Activated CD4-positive, alpha-beta T cell treated with anti-CD3 and anti-CD28 coated beads for 48 hours (primary cell): ENCODE measurements around the gene ROS1.

Source experiments
- DNase-seq: peaks from one replicate; pipeline ENCODE4 v3.0.0-alpha.2; 2020

The ROS1 gene

DNA sequence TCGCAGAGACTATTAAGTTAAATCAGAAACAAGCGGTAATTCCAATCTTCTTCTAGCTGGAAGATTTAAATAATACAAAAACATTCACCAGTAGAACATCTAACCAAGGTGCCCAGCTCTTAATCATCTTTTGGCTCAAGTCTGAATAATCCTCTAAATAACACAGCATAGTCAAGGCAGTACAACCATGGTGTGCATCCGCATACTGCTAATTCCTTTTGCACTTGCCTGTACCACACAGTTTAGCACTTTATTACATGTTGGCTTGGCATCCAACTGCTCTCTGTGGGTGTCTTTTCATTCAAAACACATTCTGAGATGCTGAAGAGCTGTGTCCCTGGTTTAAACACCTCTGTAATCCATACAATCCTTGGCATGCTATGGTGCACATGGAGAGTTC lies 118.1 kb downstream of the ROS1 start:
- DNase-seq, result no peak

- DNase-seq, result no peak
These were observed 119.4 kb downstream of the ROS1 start for GRCh38 chr6:117306227-117306790.

GRCh38 chr6:117304446-117304845 lies 121.3 kb downstream of the ROS1 start:
- no peak for DNase-seq

DNA sequence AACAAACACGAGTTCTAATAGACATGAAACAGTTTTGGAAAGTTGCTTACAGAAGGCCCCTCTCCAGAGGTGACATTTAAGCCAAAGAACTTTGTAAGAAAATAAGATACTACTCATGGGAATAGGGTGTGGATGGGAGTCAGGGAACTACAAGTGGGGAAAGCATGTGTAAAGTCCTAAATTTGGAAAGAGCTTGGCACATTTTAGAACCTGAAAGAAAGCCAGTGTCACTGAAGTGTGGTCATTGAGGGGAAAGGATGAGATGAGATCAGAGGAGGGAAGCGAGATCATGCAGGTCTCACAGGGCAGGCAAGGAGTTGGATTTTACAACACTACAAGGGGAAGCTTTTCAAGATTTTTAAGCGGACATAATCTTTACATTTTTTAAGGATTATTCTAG lies 122.4 kb downstream of the ROS1 start:
- no peak for DNase-seq

DNA sequence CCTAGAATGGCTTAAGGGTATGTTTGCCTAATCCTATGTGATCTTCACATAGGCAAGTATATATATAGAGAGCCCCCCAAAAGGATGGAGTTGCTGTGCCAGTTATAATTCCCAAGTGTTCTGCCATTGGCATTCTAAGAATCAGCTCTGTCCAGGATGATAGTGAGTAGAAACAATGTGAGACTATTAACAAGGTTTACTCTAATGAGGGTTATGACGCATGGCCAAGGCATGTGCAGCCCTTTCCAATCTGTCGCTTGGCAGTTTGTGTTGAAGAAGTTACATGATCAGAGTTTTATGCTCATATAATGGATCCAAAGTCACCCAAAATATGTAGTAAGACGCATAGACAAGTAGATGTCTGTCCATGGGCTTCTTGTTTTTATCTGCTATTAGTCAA lies 126.8 kb downstream of the ROS1 start:
- no peak for DNase-seq

GRCh38 chr6:117290173-117290846 lies 135.4 kb downstream of the ROS1 start:
- DNase-seq, result no peak

DNA sequence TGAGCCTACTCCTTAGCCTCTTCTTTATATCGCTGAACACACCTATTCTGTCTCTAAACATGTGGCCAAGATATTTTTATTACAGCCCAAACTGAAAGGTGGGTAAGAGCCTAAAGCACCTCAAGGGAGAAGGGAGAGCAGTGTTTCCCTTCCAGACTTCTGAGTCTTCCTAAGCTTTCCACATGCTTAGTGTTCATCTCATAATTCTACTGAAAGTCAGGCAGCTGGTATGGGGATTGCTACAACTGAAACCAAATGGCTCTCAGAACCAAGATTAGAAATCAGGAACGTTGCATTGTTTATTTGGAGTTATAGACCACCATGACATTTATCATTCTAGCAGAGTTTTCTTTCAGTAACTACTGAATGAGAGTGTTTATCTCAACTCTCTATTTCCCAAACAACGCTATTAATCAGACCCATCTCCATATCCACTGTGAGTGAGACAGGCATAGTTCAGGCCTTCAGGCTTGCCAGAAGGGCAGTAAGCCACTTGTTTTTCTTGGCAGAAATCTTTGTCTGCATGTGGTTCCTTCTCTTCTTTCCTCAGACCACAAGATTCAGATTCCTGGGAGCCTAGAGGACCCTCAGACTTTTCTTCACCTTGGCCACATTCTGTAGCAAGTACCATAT lies 137.5 kb downstream of the ROS1 start:
- DNase-seq, result no peak

- DNase-seq, result no peak
These were observed 144.8 kb downstream of the ROS1 start for GRCh38 chr6:117280922-117281321.

DNA sequence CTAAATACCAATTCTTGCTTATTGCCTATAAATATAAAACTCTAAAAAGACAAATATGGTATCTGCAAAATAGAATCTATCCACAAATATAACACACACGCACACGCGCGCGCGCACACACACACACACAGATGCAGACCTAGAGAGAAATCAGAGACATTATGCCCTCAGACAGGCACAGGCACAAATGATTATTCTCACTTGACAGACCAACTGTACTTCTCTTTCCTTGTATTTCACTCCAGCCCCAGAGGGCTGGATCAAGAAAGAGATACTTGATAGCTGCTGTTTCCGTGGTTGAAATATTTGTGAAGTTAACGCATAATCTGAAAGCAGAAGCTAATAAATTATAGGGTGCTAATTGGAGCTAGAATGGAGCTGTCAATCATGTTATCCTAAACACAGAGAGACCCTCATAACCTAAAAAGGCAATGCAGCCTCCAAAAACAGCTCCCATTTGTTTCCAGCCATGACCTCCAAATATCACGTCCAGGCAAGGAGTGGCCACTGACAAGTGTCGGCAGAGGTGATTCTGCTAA lies 148.9 kb downstream of the ROS1 start:
- no peak for DNase-seq

GRCh38 chr6:117275711-117276110 lies 150.0 kb downstream of the ROS1 start:
- DNase-seq, result no peak

GRCh38 chr6:117275205-117275604 lies 150.5 kb downstream of the ROS1 start:
- no peak for DNase-seq

DNA sequence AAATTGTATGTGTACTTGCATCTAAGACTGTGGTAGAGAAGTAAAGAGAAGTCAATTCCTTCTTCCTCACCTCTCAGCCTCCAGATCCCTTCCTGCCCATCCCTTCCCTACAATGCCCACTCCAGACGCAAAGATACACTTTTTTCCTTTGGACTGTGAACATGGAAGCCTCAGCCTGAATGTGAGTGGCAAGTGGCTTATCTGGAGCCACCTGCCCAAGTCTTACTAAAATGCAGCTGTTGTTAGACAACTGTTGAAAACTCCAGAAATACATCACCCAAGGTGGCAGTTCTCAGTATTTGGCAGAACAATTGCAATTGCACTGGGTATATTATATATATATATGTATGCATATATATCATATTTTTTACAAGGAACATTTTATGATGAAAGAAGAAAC lies 152.9 kb downstream of the ROS1 start:
- DNase-seq, result no peak

DNA sequence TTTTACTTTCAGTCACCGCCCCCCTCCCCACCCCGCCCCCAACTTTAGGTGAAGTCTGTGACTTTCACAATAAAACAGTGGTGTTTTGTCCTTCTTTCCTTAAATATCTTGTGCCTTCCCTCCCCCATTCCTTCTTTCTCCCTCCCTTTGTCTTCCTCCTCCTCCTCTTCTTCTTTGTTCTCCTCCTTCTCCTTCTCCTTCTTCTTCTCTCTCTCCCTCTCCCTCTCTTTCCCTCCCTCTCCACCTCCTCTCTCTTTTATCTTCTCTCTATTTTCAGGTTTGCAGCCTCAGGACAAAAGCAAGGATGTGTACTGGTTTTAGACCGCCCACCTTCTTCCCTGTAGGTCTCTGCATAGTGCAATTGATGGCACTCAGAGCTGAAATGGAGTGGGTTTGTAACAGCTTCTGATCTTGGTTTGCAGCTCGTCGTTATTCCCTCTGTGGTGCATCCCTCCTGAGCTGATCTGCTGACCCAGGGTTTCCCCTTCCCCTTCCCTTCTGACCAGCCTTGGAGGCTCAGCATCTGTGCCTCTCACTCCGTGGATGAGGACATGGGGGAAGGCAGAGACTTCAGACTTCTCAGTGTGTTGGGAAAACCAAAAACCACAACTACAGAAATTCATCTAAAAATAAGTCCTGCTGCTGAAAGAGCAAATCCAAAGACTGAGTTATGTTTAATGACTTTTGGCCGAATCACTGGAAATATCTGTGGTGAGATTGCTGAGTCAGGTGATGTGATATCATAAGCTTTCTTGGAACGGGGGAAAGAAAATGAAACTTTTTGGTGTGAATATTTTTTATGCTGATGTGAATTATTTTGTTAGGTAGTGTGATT lies 153.5 kb downstream of the ROS1 start:
- no peak for DNase-seq

DNA sequence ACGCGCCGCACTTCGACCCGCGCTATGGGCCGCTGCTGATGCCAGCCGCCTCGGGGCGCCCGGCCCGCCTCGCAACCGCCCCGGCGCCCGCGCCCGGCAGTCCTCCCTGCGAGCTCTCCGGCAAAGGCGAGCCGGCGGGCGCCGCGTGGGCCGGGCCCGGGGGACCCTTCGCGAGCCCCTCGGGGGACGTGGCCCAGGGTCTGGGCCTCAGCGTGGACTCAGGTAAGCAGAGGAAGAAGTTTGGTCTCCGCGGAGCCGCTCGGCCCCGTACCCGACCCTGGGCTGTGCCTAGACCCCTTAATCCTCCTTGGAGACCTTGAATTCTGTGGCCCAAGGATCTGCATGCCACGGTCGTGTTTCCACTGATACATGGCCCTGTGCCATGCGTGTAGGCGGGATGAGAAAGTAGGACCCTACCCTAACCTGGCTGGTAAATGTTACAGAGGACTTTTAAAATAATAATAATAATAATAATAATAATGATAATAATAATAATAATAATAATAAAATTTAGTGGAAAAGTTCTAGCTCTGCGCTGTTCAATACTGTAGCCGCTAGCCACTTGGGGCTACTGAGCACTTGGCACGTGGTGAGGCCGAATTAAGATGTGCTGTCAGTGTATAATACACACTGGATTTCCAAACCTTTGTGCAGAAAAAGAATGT lies 154.8 kb downstream of the ROS1 start:
- no peak for DNase-seq

DNA sequence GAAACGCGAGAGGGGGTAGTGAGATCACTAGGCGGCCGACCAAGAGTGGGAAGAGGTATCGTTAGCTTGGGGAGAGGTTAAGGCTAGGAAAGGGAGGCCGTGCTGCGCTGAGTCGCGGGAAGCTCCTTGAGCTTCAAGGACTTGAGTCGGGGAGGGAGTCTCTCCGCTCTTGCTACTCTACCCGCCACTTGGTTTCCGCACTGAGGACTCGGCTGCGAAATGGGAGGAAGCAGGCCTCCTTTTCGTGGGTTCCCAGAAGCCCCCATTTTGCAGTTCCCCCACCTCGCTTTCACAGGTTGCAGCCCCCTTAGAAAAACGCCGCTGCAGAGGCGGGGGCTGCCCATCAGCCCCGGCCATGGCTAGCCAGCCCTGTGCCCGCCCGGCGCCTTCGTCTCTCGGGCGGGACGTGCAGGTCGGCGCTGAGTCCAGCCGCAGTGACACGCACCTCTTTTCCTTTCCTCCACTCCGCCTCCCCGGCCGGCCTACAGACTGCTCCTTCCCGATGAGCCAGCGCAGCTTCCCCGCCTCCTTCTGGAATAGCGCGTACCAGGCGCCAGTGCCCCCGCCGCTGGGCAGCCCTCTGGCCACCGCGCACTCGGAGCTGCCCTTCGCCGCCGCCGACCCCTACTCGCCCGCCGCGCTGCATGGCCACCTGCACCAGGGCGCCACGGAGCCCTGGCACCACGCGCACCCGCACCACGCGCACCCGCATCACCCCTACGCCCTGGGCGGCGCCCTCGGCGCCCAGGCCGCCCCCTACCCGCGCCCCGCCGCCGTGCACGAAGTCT lies 155.5 kb downstream of the ROS1 start:
- DNase-seq, result peak; percentile 9

GRCh38 chr6:117269638-117270054 lies 156.1 kb downstream of the ROS1 start:
- DNase-seq, result no peak

DNA sequence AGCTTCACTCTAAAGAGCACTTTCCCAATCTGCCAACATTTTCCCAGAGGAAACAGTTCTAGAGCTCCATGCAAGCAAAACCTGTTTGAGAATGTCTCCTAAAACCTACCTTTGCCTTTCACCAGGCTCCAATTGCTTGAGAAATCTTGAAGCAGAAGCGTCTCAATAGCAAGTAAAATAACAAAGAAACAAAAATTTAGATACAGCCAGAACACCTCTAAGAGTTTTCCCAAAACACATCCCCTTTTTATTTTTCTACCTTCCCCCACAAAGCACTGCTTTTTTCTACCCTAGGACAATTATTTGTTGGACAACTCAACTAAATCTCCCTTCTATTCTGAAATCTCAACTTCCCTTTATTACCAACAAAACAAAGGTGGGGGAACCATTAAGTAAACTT lies 156.8 kb downstream of the ROS1 start:
- DNase-seq, result no peak

DNA sequence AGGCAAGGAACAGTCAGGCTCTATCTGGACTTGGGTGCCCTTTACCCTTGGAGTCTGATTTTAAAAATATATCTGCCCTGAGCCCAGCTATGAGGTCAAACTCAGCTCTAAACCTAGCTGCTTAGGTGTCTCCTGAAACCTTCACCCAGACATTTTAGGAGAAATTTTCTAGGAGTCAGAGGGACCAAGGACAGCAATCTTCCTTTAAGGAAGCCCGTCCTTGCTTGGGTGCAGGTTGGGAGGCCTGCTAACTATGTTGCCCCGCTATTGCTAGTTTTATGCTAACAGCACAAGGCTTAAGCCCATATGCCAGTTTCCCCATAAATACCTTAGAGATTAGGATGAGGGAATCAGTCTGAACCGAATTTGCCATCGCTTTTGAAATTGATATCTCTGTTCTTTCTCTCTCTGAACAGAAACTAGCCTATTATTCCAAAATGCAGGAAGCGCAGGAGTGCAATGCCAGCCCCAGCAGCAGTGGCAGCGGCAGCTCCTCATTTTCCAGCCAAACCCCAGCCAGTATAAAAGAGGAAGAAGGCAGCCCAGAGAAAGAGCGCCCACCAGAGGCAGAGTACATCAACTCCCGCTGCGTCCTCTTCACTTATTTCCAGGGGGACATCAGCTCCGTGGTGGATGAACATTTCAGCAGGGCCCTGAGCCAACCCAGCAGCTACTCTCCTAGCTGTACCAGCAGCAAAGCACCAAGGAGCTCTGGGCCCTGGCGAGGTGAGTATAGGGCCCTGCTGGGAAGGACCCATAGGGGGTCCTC lies 157.8 kb downstream of the ROS1 start:
- no peak for DNase-seq

- no peak for DNase-seq
These were observed 158.7 kb downstream of the ROS1 start for GRCh38 chr6:117267054-117267347.

- DNase-seq, result no peak
These were observed 159.3 kb downstream of the ROS1 start for GRCh38 chr6:117266257-117267053.
